ENCODE measurements around the gene ROR1. TPM values are rescaled to one million over a fixed set of nuclear protein-coding genes. Genes with fewer than 3 reads are reported as not detected.

ROR1 gene
- total RNA-seq, 4 donors from 2014 or later = 10.6 to 21.7 (median 15.1) TPM

DNA sequence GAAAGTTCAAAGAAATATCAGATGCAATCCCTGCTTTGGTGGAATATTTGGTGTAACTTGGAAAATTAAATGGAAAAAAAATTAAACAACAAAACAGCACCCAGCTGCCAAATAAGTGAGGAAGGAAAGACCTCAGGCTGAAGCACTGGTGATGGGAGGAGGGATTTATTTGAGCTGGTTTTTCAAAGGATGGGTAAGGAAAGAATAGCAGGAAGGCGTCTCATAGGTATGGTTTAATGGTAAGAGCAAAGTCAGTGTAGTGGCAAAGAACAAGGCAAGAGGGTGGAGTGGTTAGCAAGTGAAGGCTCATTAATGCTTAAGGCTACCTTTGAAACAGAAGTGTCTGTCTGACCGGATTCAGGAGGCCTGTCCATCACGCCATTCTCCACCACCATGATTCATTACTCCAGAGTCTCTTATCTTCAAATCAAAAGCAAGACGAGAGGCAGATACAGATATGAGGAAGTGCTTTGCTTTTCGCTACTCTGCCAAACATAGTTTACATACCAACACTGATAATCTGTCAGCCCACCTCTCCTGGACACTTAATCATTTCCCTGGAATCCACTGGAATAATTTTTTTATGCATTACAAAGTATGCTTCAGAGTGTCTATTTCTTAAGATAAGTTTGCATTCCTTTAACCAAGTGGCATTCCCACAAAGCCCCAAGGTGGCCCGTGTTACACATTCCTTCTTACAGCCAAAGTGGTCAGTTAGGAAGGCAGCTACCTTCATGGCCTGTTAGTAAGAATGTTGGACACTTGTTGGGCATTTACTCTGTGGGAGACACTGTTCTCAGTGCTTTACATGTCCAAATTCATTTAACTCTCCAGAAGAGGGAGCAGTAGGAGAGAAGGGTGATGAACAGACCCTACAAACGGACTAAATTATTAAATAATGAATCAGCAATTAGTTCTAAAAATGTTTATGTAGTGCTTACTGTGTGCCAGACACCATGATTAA lies 146.6 kb downstream of the ROR1 start:
- Histone ChIP-seq H3K27me3 (no peaks in the 10 kb centered on the region), H3K4me3 (no peak overlapping the region), H3K9me3 (no peaks in the 10 kb centered on the region), H3K27ac (no peak overlapping the region), H3K4me1 (peaks cover 9% of the 10 kb centered on the region), H3K36me3 (no peaks in the 10 kb centered on the region)
- TF ChIP-seq, protein P1, sequence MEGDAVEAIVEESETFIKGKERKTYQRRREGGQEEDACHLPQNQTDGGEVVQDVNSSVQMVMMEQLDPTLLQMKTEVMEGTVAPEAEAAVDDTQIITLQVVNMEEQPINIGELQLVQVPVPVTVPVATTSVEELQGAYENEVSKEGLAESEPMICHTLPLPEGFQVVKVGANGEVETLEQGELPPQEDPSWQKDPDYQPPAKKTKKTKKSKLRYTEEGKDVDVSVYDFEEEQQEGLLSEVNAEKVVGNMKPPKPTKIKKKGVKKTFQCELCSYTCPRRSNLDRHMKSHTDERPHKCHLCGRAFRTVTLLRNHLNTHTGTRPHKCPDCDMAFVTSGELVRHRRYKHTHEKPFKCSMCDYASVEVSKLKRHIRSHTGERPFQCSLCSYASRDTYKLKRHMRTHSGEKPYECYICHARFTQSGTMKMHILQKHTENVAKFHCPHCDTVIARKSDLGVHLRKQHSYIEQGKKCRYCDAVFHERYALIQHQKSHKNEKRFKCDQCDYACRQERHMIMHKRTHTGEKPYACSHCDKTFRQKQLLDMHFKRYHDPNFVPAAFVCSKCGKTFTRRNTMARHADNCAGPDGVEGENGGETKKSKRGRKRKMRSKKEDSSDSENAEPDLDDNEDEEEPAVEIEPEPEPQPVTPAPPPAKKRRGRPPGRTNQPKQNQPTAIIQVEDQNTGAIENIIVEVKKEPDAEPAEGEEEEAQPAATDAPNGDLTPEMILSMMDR (IDR thresholded peaks at IDR 0.05) = no peak
- TF ChIP-seq POLR2AphosphoS5 (IDR thresholded peaks at IDR 0.05) (no peak), POLR2A (IDR thresholded peaks at IDR 0.05) (no peak), EP300 (IDR thresholded peaks at IDR 0.05) (no peak)
- 62% methylated on average over 7 of the region's 7 CpGs for WGBS
- DNase-seq (ENCODE audit: low spot score in 2 of 2) = no peak

DNA sequence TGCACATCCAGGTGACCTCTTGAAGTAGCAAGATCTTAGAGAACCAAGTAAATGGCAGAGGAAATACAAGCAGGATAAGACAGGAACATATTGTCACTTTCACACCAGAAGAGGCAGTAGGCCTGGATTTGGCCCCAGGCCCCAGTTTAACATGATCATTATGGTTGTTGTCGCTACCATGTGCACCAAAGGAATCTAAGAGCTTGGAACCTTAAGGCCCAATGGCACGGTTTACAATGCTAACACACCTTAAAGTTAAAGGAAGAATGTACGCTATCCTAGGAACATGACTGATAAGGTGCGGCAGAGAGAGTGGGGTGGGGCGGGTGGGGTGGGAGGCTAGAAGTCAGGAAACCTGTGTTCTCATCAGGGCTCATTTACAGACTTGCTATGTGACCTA lies 147.5 kb downstream of the ROR1 start:
- H3K4me1 ChIP-seq = peaks cover 9% of the 10 kb centered on the region
- no peaks in the 10 kb centered on the region for H3K36me3 ChIP-seq
- H3K4me3 ChIP-seq = no peak overlapping the region
- H3K27ac ChIP-seq = no peak overlapping the region
- no peaks in the 10 kb centered on the region for H3K9me3 ChIP-seq
- no peaks in the 10 kb centered on the region for H3K27me3 ChIP-seq
- WGBS = 78% methylated on average over 5 of the region's 5 CpGs
- no peak for DNase-seq (ENCODE audit: low spot score in 2 of 2)
- TF ChIP-seq POLR2A (IDR thresholded peaks at IDR 0.05) = no peak
- TF ChIP-seq, protein P1 (IDR thresholded peaks at IDR 0.05) = no peak
- TF ChIP-seq EP300 (IDR thresholded peaks at IDR 0.05) = no peak
- TF ChIP-seq POLR2AphosphoS5 (IDR thresholded peaks at IDR 0.05) = no peak

DNA sequence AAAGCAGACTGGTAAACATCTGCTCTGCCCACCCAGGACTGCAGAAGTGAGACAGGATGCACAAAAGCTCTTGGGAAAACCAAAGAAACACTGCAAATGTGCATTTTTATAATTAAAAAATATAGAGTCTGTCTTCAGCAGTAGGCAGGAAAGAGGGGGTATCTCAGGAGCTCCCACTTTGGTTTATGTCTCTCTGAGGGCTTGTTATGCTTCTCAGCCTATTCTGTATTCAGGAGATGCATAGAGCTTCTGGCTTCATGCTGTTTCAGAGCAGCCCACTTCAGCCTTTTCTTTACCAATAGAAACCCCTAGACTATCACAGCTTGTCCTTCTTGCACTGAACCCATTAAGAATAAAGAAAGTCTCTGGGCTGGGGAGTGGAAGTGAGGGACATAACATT lies 148.0 kb downstream of the ROR1 start:
- TF ChIP-seq POLR2A (IDR thresholded peaks at IDR 0.05) (no peak), POLR2AphosphoS5 (IDR thresholded peaks at IDR 0.05) (no peak), EP300 (IDR thresholded peaks at IDR 0.05) (no peak)
- TF ChIP-seq, protein P1 (IDR thresholded peaks at IDR 0.05) = no peak

DNA sequence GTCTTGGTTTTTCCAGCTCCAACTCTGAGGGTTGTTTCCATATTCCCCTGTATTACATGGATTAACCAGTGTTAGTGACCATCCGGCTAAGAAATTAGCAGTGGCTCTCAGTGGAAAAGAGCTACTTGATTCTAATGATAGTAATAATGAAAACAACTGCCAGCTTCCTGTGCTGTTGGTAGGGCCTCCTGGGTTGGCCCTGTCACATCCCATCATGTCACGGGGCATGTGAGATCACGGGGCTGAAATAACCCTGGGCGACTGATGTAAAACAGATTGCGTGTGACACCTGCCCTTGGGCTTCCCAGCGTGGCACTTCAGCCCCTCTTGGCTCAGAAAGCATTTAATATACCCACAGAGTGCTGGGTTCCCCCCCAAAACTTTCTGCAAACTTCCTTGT lies 149.0 kb downstream of the ROR1 start:
- 92% methylated on average over 6 of the region's 6 CpGs for WGBS
- no peaks in the 10 kb centered on the region for H3K27me3 ChIP-seq
- no peak for DNase-seq (ENCODE audit: low spot score in 2 of 2)
- H3K4me3 ChIP-seq = no peak overlapping the region
- H3K27ac ChIP-seq = no peak overlapping the region
- H3K9me3 ChIP-seq = no peaks in the 10 kb centered on the region
- peaks cover 11% of the 10 kb centered on the region for H3K4me1 ChIP-seq
- TF ChIP-seq EP300 (IDR thresholded peaks at IDR 0.05) = no peak
- no peak for TF ChIP-seq POLR2AphosphoS5 (IDR thresholded peaks at IDR 0.05)
- no peak for TF ChIP-seq POLR2A (IDR thresholded peaks at IDR 0.05)
- TF ChIP-seq, protein P1 (IDR thresholded peaks at IDR 0.05) = no peak
- H3K36me3 ChIP-seq = no peaks in the 10 kb centered on the region

More for the DNA sequence above, 148.0 kb downstream of the ROR1 start:
- Histone ChIP-seq H3K27ac (no peak overlapping the region), H3K4me3 (no peak overlapping the region), H3K36me3 (no peaks in the 10 kb centered on the region), H3K27me3 (no peaks in the 10 kb centered on the region), H3K9me3 (no peaks in the 10 kb centered on the region), H3K4me1 (peaks cover 9% of the 10 kb centered on the region)
- no peak for DNase-seq (ENCODE audit: low spot score in 2 of 2)

DNA sequence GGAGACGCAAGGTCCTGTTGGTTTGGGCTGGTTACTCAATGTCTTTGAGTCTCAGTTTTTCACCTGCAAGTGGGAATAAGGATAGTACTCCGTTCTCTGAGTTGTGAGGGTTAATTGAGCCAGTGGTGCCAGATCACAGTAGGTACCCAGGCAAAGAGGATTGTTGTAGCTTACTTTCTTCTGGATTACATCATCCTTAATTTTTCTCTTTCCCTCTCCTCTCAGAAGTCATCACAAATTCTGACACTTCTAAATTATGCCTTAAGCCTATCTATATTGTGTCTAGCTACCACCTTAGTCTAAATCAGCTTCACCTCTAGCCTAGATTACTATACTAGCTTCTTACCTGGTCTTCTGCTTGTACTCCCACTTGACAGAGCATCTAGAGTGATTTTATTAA lies 149.5 kb downstream of the ROR1 start:
- Histone ChIP-seq H3K27me3 (no peaks in the 10 kb centered on the region), H3K36me3 (no peaks in the 10 kb centered on the region), H3K4me3 (no peak overlapping the region), H3K4me1 (peaks cover 15% of the 10 kb centered on the region), H3K27ac (no peak overlapping the region), H3K9me3 (no peaks in the 10 kb centered on the region)
- WGBS = 95% methylated on average over 2 of the region's 2 CpGs
- no peak for DNase-seq (ENCODE audit: low spot score in 2 of 2)
- TF ChIP-seq, protein P1 (IDR thresholded peaks at IDR 0.05) = no peak
- no peak for TF ChIP-seq POLR2A (IDR thresholded peaks at IDR 0.05)
- no peak for TF ChIP-seq POLR2AphosphoS5 (IDR thresholded peaks at IDR 0.05)
- no peak for TF ChIP-seq EP300 (IDR thresholded peaks at IDR 0.05)

All from suprapubic skin (tissue), 4 donors.